Measurements from ENCODE around the gene ZFHX3. TPM values are rescaled to one million over a fixed set of nuclear protein-coding genes. Genes with fewer than 3 reads are reported as not detected.

ZFHX3 gene
- total and polyA plus RNA-seq, 2 donors from 2014 or later = 2.3 to 29.3 TPM

GRCh38 chr16:72848759-72849664 is 198.9 kb downstream of the ZFHX3 start:
- Histone ChIP-seq H3K27me3 (ENCODE audit: control insufficient read depth, insufficient read depth, low read length) (no peaks in the 10 kb centered on the region), H3K36me3 (ENCODE audit: control insufficient read depth in 2 of 3, insufficient read depth in 3 of 3, low read length in 3 of 3) (no peaks in the 10 kb centered on the region), H3K9me3 (ENCODE audit: control insufficient read depth in 2 of 3, insufficient read depth in 1 of 3, low read length in 3 of 3) (no peaks in the 10 kb centered on the region), H3K4me3 (ENCODE audit: low read length in 3 of 3) (peak overlapping the region in 2 of 3 donors; percentile 9 to 37), H3K27ac (ENCODE audit: low read depth in 2 of 2, low read length in 2 of 2) (peak overlapping the region; percentile 26 to 56), H3K9ac (ENCODE audit: low read length in 3 of 3) (peak overlapping the region in 2 of 3 donors; percentile 39 to 52), H3K4me1 (ENCODE audit: control insufficient read depth in 2 of 3, insufficient read depth in 2 of 3, low read depth in 1 of 3, low read length in 3 of 3) (peaks cover 3 to 26% (median 8%) of the 10 kb centered on the region in 3 donors)
- intact Hi-C loops (cut with DNase I) = no loop called here
- FAIRE-seq (no peak), DNase-seq (peak; percentile 83 to 95 (median 90))
- no peak for TF ChIP-seq CTCF (IDR thresholded peaks at IDR 0.05; ENCODE audit: borderline replicate concordance, extremely low read depth, insufficient read depth)

- FAIRE-seq (no peak), DNase-seq (peak in 4 of 5 donors; percentile 59 to 72 (median 66))
- Histone ChIP-seq H3K27me3 (ENCODE audit: control insufficient read depth, insufficient read depth, low read length) (no peaks in the 10 kb centered on the region), H3K4me3 (ENCODE audit: low read length in 3 of 3) (no peak overlapping the region), H3K9ac (ENCODE audit: low read length in 3 of 3) (peak overlapping the region in 1 of 3 donors; percentile 7), H3K27ac (ENCODE audit: low read depth in 2 of 2, low read length in 2 of 2) (peak overlapping the region in 1 of 2 donors; percentile 56), H3K36me3 (ENCODE audit: control insufficient read depth in 2 of 3, insufficient read depth in 3 of 3, low read length in 3 of 3) (no peaks in the 10 kb centered on the region), H3K9me3 (ENCODE audit: control insufficient read depth in 2 of 3, insufficient read depth in 1 of 3, low read length in 3 of 3) (no peaks in the 10 kb centered on the region), H3K4me1 (ENCODE audit: control insufficient read depth in 2 of 3, insufficient read depth in 2 of 3, low read depth in 1 of 3, low read length in 3 of 3) (peaks cover 3 to 26% (median 8%) of the 10 kb centered on the region in 3 donors)
- intact Hi-C loops (cut with DNase I) = no loop called here
- no peak for TF ChIP-seq CTCF (IDR thresholded peaks at IDR 0.05; ENCODE audit: borderline replicate concordance, extremely low read depth, insufficient read depth)
These were observed 199.9 kb downstream of the ZFHX3 start for GRCh38 chr16:72848028-72848400.

GRCh38 chr16:72847187-72848027 is 200.5 kb downstream of the ZFHX3 start:
- H3K36me3 ChIP-seq (ENCODE audit: control insufficient read depth in 2 of 3, insufficient read depth in 3 of 3, low read length in 3 of 3) = no peaks in the 10 kb centered on the region
- DNase-seq = peak in 2 of 5 donors; percentile 35 to 57
- H3K27ac ChIP-seq (ENCODE audit: low read depth in 2 of 2, low read length in 2 of 2) = no peak overlapping the region
- no peak for FAIRE-seq
- no peak overlapping the region for H3K4me3 ChIP-seq (ENCODE audit: low read length in 3 of 3)
- H3K9me3 ChIP-seq (ENCODE audit: control insufficient read depth in 2 of 3, insufficient read depth in 1 of 3, low read length in 3 of 3) = no peaks in the 10 kb centered on the region
- H3K27me3 ChIP-seq (ENCODE audit: control insufficient read depth, insufficient read depth, low read length) = no peaks in the 10 kb centered on the region
- H3K9ac ChIP-seq (ENCODE audit: low read length in 3 of 3) = peak overlapping the region in 1 of 3 donors; percentile 7
- H3K4me1 ChIP-seq (ENCODE audit: control insufficient read depth in 2 of 3, insufficient read depth in 2 of 3, low read depth in 1 of 3, low read length in 3 of 3) = peaks cover 3 to 26% (median 8%) of the 10 kb centered on the region in 3 donors
- TF ChIP-seq CTCF (IDR thresholded peaks at IDR 0.05; ENCODE audit: borderline replicate concordance, extremely low read depth, insufficient read depth) = peak; percentile 25
- intact Hi-C loops (cut with DNase I) = no loop called here

Data from kidney (tissue), 14 donors.